ENCODE results near the gene ACOT9. TPM values are rescaled to one million over a fixed set of nuclear protein-coding genes. Genes with fewer than 3 reads are reported as not detected.
"Not testable (repeated sequence)": the region's sequence is repeated elsewhere in the genome, so short reads cannot be mapped to it uniquely, and the experiment has no call there.

Gene ACOT9
- total RNA-seq, 2 donors from 2014 or later = 22.5 to 24.9 TPM

GRCh38 chrX:23705235-23705634 is 37.8 kb downstream of the ACOT9 start:
- H3K27ac Mint-ChIP-seq = no peak overlapping the region
- H3K9me3 ChIP-seq (ENCODE audit: control insufficient read depth, low read length, poor library complexity, severe bottlenecking) = no peaks in the 10 kb centered on the region
- no peak overlapping the region for H3K4me3 Mint-ChIP-seq
- no peak for ATAC-seq
- H3K27me3 Mint-ChIP-seq = no peaks in the 10 kb centered on the region
- DNase-seq = no peak
- no peaks in the 10 kb centered on the region for H3K36me3 Mint-ChIP-seq (ENCODE audit: low read depth)
- no peaks in the 10 kb centered on the region for H3K4me1 Mint-ChIP-seq

GRCh38 chrX:23704673-23705206 is 38.3 kb downstream of the ACOT9 start:
- no peaks in the 10 kb centered on the region for H3K9me3 ChIP-seq (ENCODE audit: control insufficient read depth, low read length, poor library complexity, severe bottlenecking)
- H3K36me3 Mint-ChIP-seq (ENCODE audit: low read depth) = no peaks in the 10 kb centered on the region
- no peak overlapping the region for H3K27ac Mint-ChIP-seq
- H3K27me3 Mint-ChIP-seq = no peaks in the 10 kb centered on the region
- ATAC-seq (no peak), DNase-seq (no peak)
- no peaks in the 10 kb centered on the region for H3K4me1 Mint-ChIP-seq
- H3K4me3 Mint-ChIP-seq = no peak overlapping the region

- H3K9me3 ChIP-seq (ENCODE audit: control insufficient read depth, low read length, poor library complexity, severe bottlenecking) = no peaks in the 10 kb centered on the region
- no peaks in the 10 kb centered on the region for H3K4me1 Mint-ChIP-seq
- H3K4me3 Mint-ChIP-seq = peak overlapping the region; percentile 9
- H3K36me3 Mint-ChIP-seq (ENCODE audit: low read depth) = no peaks in the 10 kb centered on the region
- no peak overlapping the region for H3K27ac Mint-ChIP-seq
- DNase-seq = no peak
- no peaks in the 10 kb centered on the region for H3K27me3 Mint-ChIP-seq
- ATAC-seq = peak; percentile 46
Measured at GRCh38 chrX:23699636-23700194, 43.4 kb downstream of the ACOT9 start.

- DNase-seq = peak in 2 of 3 donors; percentile 9 to 11
- Mint-ChIP-seq H3K36me3 (ENCODE audit: low read depth) (no peaks in the 10 kb centered on the region), H3K4me3 (no peak overlapping the region), H3K27me3 (no peaks in the 10 kb centered on the region), H3K27ac (no peak overlapping the region), H3K4me1 (no peaks in the 10 kb centered on the region)
- peak; percentile 69 for ATAC-seq
- no peaks in the 10 kb centered on the region for H3K9me3 ChIP-seq (ENCODE audit: control insufficient read depth, low read length, poor library complexity, severe bottlenecking)
Measured at GRCh38 chrX:23694606-23695005, 48.5 kb downstream of the ACOT9 start.

DNA sequence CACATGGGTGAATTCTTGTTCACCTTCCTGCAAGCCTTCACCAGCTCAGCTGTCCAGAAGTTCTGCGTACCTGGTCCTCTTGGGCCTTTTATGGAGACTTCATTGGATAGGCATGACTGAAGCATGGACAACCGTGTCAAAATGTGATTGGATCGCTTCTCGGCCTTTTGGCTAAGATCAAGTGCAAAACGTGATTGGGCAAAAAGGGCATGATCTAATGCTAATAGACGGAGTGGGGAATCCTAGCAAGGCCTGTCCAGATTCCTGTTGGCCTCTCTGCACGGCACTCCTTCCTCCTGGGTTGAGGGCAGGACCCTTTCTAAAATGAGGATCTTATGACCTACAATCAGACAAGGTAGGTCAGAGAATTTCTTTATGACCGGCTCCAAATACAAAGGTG is 50.9 kb downstream of the ACOT9 start:
- H3K9me3 ChIP-seq (ENCODE audit: control insufficient read depth, low read length, poor library complexity, severe bottlenecking) = no peaks in the 10 kb centered on the region
- DNase-seq = no peak
- no peak for ATAC-seq
- Mint-ChIP-seq H3K27ac (no peak overlapping the region), H3K4me3 (no peak overlapping the region), H3K27me3 (no peaks in the 10 kb centered on the region), H3K4me1 (no peaks in the 10 kb centered on the region), H3K36me3 (ENCODE audit: low read depth) (no peaks in the 10 kb centered on the region)

DNA sequence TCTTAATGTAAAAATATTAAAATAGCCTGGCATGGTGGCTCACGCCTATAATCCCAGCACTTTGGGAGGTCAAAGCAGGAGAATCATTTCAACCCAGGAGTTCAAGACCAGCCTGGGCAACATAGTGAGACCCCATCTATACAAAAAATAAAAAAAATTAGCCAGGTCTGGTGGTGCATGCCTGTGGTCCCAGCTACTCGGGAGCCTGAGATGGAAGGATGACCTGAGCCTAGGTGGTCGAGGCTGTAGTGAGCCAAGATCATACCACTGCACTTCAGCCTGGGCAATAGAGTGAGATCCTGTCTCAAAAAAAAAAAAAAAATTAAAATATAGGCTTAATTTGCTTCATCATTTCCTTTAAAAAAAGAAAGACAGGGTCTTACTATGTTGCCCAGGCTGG is 66.6 kb downstream of the ACOT9 start:
- not testable (repeated sequence) for H3K9me3 ChIP-seq (ENCODE audit: control insufficient read depth, low read length, poor library complexity, severe bottlenecking); H3K36me3 Mint-ChIP-seq (ENCODE audit: low read depth); H3K27me3 Mint-ChIP-seq; H3K4me1 Mint-ChIP-seq; ATAC-seq; H3K27ac Mint-ChIP-seq; H3K4me3 Mint-ChIP-seq; DNase-seq

- ATAC-seq (no peak), DNase-seq (no peak)
- Mint-ChIP-seq H3K4me3 (no peak overlapping the region), H3K4me1 (peaks cover 7% of the 10 kb centered on the region), H3K27ac (peak overlapping the region; percentile 14), H3K27me3 (no peaks in the 10 kb centered on the region), H3K36me3 (ENCODE audit: low read depth) (no peaks in the 10 kb centered on the region)
- no peaks in the 10 kb centered on the region for H3K9me3 ChIP-seq (ENCODE audit: control insufficient read depth, low read length, poor library complexity, severe bottlenecking)
Measured at GRCh38 chrX:23673108-23673507, 70.0 kb downstream of the ACOT9 start.

- Mint-ChIP-seq H3K27me3 (no peaks in the 10 kb centered on the region), H3K27ac (no peak overlapping the region), H3K4me3 (no peak overlapping the region), H3K36me3 (ENCODE audit: low read depth) (no peaks in the 10 kb centered on the region), H3K4me1 (peaks cover 8% of the 10 kb centered on the region)
- DNase-seq = no peak
- no peaks in the 10 kb centered on the region for H3K9me3 ChIP-seq (ENCODE audit: control insufficient read depth, low read length, poor library complexity, severe bottlenecking)
- ATAC-seq = no peak
Measured at GRCh38 chrX:23670528-23670927, 72.5 kb downstream of the ACOT9 start.

DNA sequence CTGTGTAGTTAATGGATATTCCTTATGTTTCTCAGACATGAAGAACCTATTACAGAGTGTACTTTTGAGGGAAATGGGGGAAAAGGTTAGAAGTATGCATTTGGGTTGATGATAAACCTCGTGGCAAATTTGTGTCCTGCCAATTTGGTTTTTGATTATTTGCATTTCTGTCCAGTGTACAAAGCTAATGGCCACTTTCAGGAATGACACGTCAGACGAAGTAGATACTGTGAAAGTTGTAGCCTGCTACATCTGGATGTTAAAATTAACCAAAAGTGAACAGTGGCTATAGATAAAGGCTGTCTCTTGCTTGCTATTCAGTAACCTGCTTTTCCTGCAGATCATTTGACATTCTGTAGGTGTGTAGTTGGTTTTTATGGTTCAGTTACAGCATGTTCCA is 74.7 kb downstream of the ACOT9 start:
- ATAC-seq = no peak
- Mint-ChIP-seq H3K27me3 (no peaks in the 10 kb centered on the region), H3K36me3 (ENCODE audit: low read depth) (no peaks in the 10 kb centered on the region), H3K4me3 (peak overlapping the region; percentile 89), H3K27ac (peak overlapping the region; percentile 34), H3K4me1 (peaks cover 8% of the 10 kb centered on the region)
- H3K9me3 ChIP-seq (ENCODE audit: control insufficient read depth, low read length, poor library complexity, severe bottlenecking) = no peaks in the 10 kb centered on the region
- DNase-seq = no peak

DNA sequence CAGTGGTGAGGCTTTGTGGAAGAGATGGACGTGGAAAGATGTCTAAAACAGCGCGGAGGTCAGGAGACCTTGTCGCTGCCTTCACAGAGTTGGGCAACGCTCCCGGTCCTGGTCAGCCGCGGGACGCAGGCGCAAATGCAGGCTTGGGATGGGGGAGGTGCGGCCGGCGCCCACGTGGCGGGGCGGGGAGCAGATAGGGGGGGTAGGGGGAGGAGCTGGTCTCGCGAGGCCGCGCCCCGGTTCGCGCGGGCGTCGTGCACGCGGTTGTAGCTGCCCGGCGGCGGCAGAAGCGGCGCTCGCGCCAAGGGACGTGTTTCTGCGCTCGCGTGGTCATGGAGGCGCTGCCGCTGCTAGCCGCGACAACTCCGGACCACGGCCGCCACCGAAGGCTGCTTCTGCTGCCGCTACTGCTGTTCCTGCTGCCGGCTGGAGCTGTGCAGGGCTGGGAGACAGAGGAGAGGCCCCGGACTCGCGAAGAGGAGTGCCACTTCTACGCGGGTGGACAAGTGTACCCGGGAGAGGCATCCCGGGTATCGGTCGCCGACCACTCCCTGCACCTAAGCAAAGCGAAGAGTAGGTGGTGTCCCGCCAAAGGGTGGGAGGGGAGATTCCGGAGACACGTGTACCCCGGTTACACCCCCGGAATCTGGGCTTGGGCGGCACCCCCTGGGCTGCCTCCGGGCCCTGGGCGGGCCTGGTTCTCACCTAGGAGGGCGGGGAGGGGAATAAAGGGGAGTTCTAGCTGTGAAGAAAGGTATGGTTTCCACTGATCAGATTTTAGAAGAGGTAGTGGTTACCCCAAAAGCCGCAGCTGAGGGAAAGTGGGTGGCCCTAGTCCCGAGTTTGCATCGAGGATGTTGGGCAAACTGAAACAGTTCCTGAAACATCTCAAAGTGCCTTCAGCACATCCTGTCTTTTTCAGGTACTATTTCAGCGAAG is 75.6 kb downstream of the ACOT9 start, which contains the start of gene PRDX4:
Gene PRDX4 (plus strand): TSS at position 255 of the 939 bp plus-strand sequence. CDS start 78 bp downstream, at position 333.
- Mint-ChIP-seq H3K4me1 (peaks cover 10% of the 10 kb centered on the region), H3K4me3 (peak within 1 kb of the TSS; percentile 89)
- ATAC-seq = peak; percentile 86

GRCh38 chrX:23666282-23666681 is 76.8 kb downstream of the ACOT9 start:
- Mint-ChIP-seq H3K36me3 (ENCODE audit: low read depth) (no peaks in the 10 kb centered on the region), H3K4me1 (peaks cover 13% of the 10 kb centered on the region), H3K27me3 (no peaks in the 10 kb centered on the region), H3K27ac (no peak overlapping the region), H3K4me3 (peak overlapping the region; percentile 62)
- ATAC-seq = no peak
- H3K9me3 ChIP-seq (ENCODE audit: control insufficient read depth, low read length, poor library complexity, severe bottlenecking) = no peaks in the 10 kb centered on the region
- DNase-seq = no peak

More for the DNA sequence above, 75.6 kb downstream of the ACOT9 start, which contains the start of gene PRDX4:
- Mint-ChIP-seq H3K27me3 (no peaks in the 10 kb centered on the region), H3K36me3 (ENCODE audit: low read depth) (no peaks in the 10 kb centered on the region), H3K27ac (peak within 1 kb of the TSS; percentile 34)
- peak; percentile 46 to 63 (median 57) for DNase-seq
- H3K9me3 ChIP-seq (ENCODE audit: control insufficient read depth, low read length, poor library complexity, severe bottlenecking) = no peaks in the 10 kb centered on the region

DNA sequence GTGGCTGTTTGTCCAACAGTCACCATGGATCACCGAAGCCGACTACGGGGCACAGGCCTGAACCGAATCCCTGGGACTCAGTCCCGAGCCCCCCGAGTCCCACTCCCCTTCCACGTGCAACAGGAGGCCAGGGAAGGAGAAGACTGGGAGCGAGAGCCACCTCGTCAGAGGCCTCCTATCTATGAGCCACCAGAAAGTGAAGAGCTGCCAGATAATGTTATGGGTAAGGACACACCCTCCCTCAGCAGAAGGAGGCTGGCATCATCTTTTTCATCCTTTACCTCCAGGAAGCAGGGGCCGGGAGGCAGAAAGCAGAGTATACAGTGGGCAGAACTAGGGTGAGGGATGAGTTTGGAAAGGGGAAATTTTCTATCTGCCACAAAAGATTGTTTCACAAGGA is 78.6 kb downstream of the ACOT9 start:
- DNase-seq (no peak), ATAC-seq (no peak)
- H3K9me3 ChIP-seq (ENCODE audit: control insufficient read depth, low read length, poor library complexity, severe bottlenecking) = no peaks in the 10 kb centered on the region
- Mint-ChIP-seq H3K27me3 (no peaks in the 10 kb centered on the region), H3K36me3 (ENCODE audit: low read depth) (no peaks in the 10 kb centered on the region), H3K27ac (no peak overlapping the region), H3K4me1 (peaks cover 12% of the 10 kb centered on the region), H3K4me3 (peak overlapping the region; percentile 59)

DNA sequence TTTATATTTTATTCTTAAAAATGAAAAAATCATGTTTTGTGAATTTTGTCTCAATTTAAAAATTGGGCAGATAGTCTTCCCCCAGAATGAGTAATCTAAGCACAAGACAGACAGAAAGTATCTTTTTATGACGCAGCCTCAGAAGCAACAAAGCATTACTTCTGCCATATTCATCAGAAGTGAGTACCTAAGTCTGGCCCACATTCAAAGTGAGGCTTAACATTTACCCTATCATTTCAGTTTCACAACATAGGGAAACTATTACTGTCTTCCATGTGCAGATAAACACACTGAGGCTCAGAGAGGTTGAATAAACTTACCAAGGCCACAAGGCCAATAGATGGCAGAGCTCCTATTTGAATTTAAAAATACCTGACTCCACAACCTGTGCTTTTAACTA is 80.2 kb downstream of the ACOT9 start:
- no peak overlapping the region for H3K4me3 Mint-ChIP-seq
- H3K4me1 Mint-ChIP-seq = peaks cover 10% of the 10 kb centered on the region
- H3K36me3 Mint-ChIP-seq (ENCODE audit: low read depth) = no peaks in the 10 kb centered on the region
- DNase-seq (no peak), ATAC-seq (no peak)
- no peaks in the 10 kb centered on the region for H3K9me3 ChIP-seq (ENCODE audit: control insufficient read depth, low read length, poor library complexity, severe bottlenecking)
- H3K27me3 Mint-ChIP-seq = no peaks in the 10 kb centered on the region
- H3K27ac Mint-ChIP-seq = peak overlapping the region; percentile 88
